ENCODE data around the gene ZBTB25. TPM values are rescaled to one million over a fixed set of nuclear protein-coding genes. Genes with fewer than 3 reads are reported as not detected.

ZBTB25 gene
- total RNA-seq, 1 experiment from 2014 or later, result 10.0 TPM

DNA sequence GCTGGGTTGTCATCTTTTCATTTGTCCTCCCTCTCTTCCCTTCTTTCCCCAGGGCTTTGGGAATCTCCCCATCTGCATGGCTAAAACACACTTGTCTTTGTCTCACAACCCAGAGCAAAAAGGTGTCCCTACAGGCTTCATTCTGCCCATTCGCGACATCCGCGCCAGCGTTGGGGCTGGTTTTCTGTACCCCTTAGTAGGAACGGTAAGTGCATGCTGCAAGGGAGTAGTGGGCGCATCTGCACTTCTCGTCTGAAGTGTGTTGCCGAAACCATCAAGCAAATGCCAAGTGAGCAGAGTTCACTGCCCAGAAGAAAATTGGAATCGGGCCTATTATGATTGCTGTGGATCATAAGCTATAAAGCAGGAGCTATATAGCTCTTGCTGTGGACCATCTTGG lies 49.0 kb downstream of the ZBTB25 start:
- Histone ChIP-seq H3K36me3 (ENCODE audit: control insufficient read depth, insufficient read depth, low read length) (no peaks in the 10 kb centered on the region), H3K27me3 (replicated peaks; ENCODE audit: control insufficient read depth, insufficient read depth, low read length) (no peaks in the 10 kb centered on the region), H3K4me1 (no peaks in the 10 kb centered on the region), H3K4me3 (ENCODE audit: low read depth, low read length) (no peak overlapping the region), H3K9me3 (no peaks in the 10 kb centered on the region)
- TF ChIP-seq, protein P1, sequence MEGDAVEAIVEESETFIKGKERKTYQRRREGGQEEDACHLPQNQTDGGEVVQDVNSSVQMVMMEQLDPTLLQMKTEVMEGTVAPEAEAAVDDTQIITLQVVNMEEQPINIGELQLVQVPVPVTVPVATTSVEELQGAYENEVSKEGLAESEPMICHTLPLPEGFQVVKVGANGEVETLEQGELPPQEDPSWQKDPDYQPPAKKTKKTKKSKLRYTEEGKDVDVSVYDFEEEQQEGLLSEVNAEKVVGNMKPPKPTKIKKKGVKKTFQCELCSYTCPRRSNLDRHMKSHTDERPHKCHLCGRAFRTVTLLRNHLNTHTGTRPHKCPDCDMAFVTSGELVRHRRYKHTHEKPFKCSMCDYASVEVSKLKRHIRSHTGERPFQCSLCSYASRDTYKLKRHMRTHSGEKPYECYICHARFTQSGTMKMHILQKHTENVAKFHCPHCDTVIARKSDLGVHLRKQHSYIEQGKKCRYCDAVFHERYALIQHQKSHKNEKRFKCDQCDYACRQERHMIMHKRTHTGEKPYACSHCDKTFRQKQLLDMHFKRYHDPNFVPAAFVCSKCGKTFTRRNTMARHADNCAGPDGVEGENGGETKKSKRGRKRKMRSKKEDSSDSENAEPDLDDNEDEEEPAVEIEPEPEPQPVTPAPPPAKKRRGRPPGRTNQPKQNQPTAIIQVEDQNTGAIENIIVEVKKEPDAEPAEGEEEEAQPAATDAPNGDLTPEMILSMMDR (IDR thresholded peaks at IDR 0.05; ENCODE audit: insufficient read depth in 1 of 2, low read depth in 1 of 2, low read length in 1 of 2, severe bottlenecking in 1 of 2, unreplicated experiment in 1 of 2), result no peak
- Mint-ChIP-seq H3K4me1 (ENCODE audit: low read depth, unreplicated experiment) (no peaks in the 10 kb centered on the region), H3K27ac (ENCODE audit: unreplicated experiment) (no peak overlapping the region), H3K9me3 (ENCODE audit: unreplicated experiment) (no peaks in the 10 kb centered on the region), H3K27me3 (ENCODE audit: insufficient read depth, unreplicated experiment) (no peaks in the 10 kb centered on the region), H3K4me3 (ENCODE audit: unreplicated experiment) (no peak overlapping the region), H3K36me3 (ENCODE audit: insufficient read depth, unreplicated experiment) (peaks cover 86% of the 10 kb centered on the region)
- ChIA-PET POLR2A (no interaction called here), CTCF (no interaction called here)
- no peak for DNase-seq
- intact Hi-C loops (cut with micrococcal nuclease; ENCODE audit: unreplicated experiment), result no loop called here
- no TSS peak for BruUV-seq (replicated peaks)

DNA sequence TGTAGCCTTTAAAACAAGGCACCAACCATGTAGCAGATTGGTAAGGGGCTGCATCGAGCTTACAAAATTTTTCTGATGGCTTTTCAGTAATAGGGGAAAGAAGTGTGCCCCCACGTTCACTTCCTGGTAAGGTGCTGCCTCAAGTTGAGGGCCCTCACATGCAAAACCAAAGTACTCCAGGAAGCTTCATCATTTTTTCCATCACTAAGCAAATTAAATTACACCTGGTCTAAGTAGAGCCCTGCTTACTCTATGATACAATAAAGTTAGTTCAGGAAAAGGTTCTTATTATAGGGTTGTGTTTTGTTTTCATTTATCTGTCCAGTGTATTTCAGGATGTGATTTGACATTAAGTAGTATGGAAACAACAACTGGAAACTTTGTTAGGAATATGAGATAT lies 53.4 kb downstream of the ZBTB25 start:
- TF ChIP-seq, protein P1 (IDR thresholded peaks at IDR 0.05; ENCODE audit: insufficient read depth in 1 of 2, low read depth in 1 of 2, low read length in 1 of 2, severe bottlenecking in 1 of 2, unreplicated experiment in 1 of 2), result no peak
- H3K4me1 Mint-ChIP-seq (ENCODE audit: low read depth, unreplicated experiment), result no peaks in the 10 kb centered on the region
- H3K4me3 Mint-ChIP-seq (ENCODE audit: unreplicated experiment), result no peak overlapping the region
- H3K27ac Mint-ChIP-seq (ENCODE audit: unreplicated experiment), result no peak overlapping the region
- no peaks in the 10 kb centered on the region for H3K27me3 Mint-ChIP-seq (ENCODE audit: insufficient read depth, unreplicated experiment)
- peaks cover 84% of the 10 kb centered on the region for H3K36me3 Mint-ChIP-seq (ENCODE audit: insufficient read depth, unreplicated experiment)
- H3K27me3 ChIP-seq (replicated peaks; ENCODE audit: control insufficient read depth, insufficient read depth, low read length), result no peaks in the 10 kb centered on the region
- no peak for DNase-seq
- H3K9me3 Mint-ChIP-seq (ENCODE audit: unreplicated experiment), result no peaks in the 10 kb centered on the region
- H3K4me3 ChIP-seq (ENCODE audit: low read depth, low read length), result no peak overlapping the region
- ChIA-PET POLR2A (no interaction called here), CTCF (no interaction called here)
- no peaks in the 10 kb centered on the region for H3K36me3 ChIP-seq (ENCODE audit: control insufficient read depth, insufficient read depth, low read length)
- intact Hi-C loops (cut with micrococcal nuclease; ENCODE audit: unreplicated experiment), result no loop called here
- peaks cover 6% of the 10 kb centered on the region; the same call in 1 of the 2 replicates for H3K4me1 ChIP-seq
- BruUV-seq (replicated peaks), result no TSS peak
- no peaks in the 10 kb centered on the region for H3K9me3 ChIP-seq

DNA sequence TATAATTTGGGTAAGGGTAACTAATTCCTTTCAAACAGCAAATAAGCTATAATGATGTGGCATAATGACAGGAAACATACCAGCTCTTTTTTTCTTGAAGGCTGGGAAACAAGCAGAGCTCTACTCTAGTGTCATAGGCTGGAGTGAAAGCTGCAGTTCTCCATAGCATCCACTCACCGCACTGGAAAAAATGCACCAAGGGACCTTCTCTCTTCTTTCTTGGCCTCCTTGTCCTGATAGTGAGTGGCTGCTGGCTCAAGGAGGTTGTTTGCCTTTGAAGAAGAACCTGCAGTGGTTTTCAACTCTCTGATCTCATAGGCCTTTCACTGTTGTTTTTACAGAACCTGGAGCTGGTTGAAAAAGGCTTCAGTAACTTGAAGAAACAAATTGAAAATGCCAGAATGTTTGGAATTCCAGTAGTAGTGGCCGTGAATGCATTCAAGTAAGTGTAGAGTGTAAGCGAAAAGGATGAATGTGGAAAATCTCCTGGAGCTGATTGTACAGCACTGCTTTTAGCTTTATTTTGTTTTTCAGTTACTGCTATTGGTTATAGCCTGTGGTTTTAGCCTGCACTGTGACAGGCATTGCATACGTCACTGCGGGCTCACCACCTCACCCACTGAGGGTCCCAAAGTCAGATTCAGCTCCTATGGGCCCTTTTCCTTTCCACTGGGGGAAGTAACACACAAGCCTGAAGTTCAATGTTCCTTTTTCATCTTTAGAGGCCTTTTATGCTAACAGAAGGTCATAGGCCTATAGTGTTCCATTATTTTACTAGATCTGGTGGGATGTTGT lies 55.6 kb downstream of the ZBTB25 start:
- peaks cover 9% of the 10 kb centered on the region; the same call in 1 of the 2 replicates for H3K4me1 ChIP-seq
- no peaks in the 10 kb centered on the region for H3K27me3 ChIP-seq (replicated peaks; ENCODE audit: control insufficient read depth, insufficient read depth, low read length)
- intact Hi-C loops (cut with micrococcal nuclease; ENCODE audit: unreplicated experiment), result no loop called here
- Mint-ChIP-seq H3K27me3 (ENCODE audit: insufficient read depth, unreplicated experiment) (no peaks in the 10 kb centered on the region), H3K27ac (ENCODE audit: unreplicated experiment) (no peak overlapping the region), H3K36me3 (ENCODE audit: insufficient read depth, unreplicated experiment) (peaks cover 85% of the 10 kb centered on the region), H3K9me3 (ENCODE audit: unreplicated experiment) (no peaks in the 10 kb centered on the region), H3K4me3 (ENCODE audit: unreplicated experiment) (no peak overlapping the region), H3K4me1 (ENCODE audit: low read depth, unreplicated experiment) (no peaks in the 10 kb centered on the region)
- POLR2A ChIA-PET, result interaction anchor here (0.9 kb wide), 1 partner anchor 10 kb away, joined by 4 read pairs; no protein-coding TSS in a partner anchor
- no peaks in the 10 kb centered on the region for H3K9me3 ChIP-seq
- no peak overlapping the region for H3K4me3 ChIP-seq (ENCODE audit: low read depth, low read length)
- H3K36me3 ChIP-seq (ENCODE audit: control insufficient read depth, insufficient read depth, low read length), result no peaks in the 10 kb centered on the region
- CTCF ChIA-PET, result interaction anchor here (0.6 to 1.0 kb wide), 4 partner anchors 9 to 104 kb away, joined by 3 to 4 read pairs (median 3); no protein-coding TSS in a partner anchor
- no TSS peak for BruUV-seq (replicated peaks)
- DNase-seq, result no peak
- TF ChIP-seq, protein P1 (IDR thresholded peaks at IDR 0.05; ENCODE audit: insufficient read depth in 1 of 2, low read depth in 1 of 2, low read length in 1 of 2, severe bottlenecking in 1 of 2, unreplicated experiment in 1 of 2), result no peak

Measured in Caco-2 (cell line).